ENCODE measurements around the gene SREK1. TPM values are rescaled to one million over a fixed set of nuclear protein-coding genes. Genes with fewer than 3 reads are reported as not detected.

The SREK1 gene
- total RNA-seq, 1 donor from 2014 or later: 68.2 TPM

DNA sequence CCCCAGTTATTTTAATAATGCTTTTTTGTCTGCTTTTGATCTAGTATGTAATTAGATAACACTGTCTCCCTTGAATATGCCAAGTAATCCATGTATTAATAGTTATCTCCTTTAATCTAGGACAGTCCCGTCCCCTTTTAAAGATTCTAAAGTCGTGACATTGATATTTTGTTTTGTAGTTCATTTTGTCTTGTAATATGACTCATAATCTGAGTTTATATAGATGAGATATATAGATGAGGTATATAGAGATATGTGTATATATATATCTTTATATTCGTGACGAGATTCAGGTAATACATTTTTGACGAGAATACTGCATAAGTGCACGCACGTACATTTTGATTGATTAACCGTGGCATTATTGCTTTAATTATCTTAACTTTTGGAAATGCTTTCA lies 1.6 kb downstream of the SREK1 start:
- H3K36me3 Mint-ChIP-seq (ENCODE audit: low read depth, unreplicated experiment): peaks cover 4% of the 10 kb centered on the region
- TF ChIP-seq, protein P1, sequence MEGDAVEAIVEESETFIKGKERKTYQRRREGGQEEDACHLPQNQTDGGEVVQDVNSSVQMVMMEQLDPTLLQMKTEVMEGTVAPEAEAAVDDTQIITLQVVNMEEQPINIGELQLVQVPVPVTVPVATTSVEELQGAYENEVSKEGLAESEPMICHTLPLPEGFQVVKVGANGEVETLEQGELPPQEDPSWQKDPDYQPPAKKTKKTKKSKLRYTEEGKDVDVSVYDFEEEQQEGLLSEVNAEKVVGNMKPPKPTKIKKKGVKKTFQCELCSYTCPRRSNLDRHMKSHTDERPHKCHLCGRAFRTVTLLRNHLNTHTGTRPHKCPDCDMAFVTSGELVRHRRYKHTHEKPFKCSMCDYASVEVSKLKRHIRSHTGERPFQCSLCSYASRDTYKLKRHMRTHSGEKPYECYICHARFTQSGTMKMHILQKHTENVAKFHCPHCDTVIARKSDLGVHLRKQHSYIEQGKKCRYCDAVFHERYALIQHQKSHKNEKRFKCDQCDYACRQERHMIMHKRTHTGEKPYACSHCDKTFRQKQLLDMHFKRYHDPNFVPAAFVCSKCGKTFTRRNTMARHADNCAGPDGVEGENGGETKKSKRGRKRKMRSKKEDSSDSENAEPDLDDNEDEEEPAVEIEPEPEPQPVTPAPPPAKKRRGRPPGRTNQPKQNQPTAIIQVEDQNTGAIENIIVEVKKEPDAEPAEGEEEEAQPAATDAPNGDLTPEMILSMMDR (IDR thresholded peaks at IDR 0.05; ENCODE audit: unreplicated experiment): no peak
- peaks cover 8% of the 10 kb centered on the region for H3K27me3 Mint-ChIP-seq (ENCODE audit: unreplicated experiment)
- peak overlapping the region; percentile 98 for H3K4me3 Mint-ChIP-seq (ENCODE audit: unreplicated experiment)
- no peaks in the 10 kb centered on the region for H3K9me3 Mint-ChIP-seq (ENCODE audit: unreplicated experiment)
- H3K27ac Mint-ChIP-seq (ENCODE audit: unreplicated experiment): peak overlapping the region; percentile 99
- no peak for DNase-seq (ENCODE audit: low spot score)
- H3K4me1 Mint-ChIP-seq (ENCODE audit: unreplicated experiment): peaks cover 22% of the 10 kb centered on the region

DNA sequence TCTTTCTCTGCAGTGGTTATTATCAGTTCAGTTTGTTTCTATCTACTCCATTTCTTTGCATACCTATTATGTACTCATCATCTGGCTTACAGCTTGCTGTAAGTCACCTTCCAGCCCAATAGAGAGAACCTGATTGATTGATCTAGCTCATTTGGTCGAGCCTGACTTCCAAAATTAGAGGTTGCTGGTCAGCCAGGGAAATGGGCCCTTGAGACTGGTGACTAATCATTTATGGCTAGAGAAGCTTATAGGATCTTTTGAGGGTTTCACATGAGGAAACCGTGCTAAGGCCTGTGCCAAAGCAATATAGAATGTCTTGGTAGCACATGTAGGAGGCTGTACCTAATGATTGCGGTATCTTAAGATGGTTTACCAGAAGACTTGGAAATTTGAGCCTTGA lies 5.8 kb downstream of the SREK1 start:
- peaks cover 22% of the 10 kb centered on the region for H3K4me1 Mint-ChIP-seq (ENCODE audit: unreplicated experiment)
- DNase-seq (ENCODE audit: low spot score): no peak
- no peaks in the 10 kb centered on the region for H3K9me3 Mint-ChIP-seq (ENCODE audit: unreplicated experiment)
- no peak overlapping the region for H3K4me3 Mint-ChIP-seq (ENCODE audit: unreplicated experiment)
- H3K36me3 Mint-ChIP-seq (ENCODE audit: low read depth, unreplicated experiment): peaks cover 4% of the 10 kb centered on the region
- TF ChIP-seq, protein P1 (IDR thresholded peaks at IDR 0.05; ENCODE audit: unreplicated experiment): no peak
- H3K27me3 Mint-ChIP-seq (ENCODE audit: unreplicated experiment): peaks cover 7% of the 10 kb centered on the region
- no peak overlapping the region for H3K27ac Mint-ChIP-seq (ENCODE audit: unreplicated experiment)

DNA sequence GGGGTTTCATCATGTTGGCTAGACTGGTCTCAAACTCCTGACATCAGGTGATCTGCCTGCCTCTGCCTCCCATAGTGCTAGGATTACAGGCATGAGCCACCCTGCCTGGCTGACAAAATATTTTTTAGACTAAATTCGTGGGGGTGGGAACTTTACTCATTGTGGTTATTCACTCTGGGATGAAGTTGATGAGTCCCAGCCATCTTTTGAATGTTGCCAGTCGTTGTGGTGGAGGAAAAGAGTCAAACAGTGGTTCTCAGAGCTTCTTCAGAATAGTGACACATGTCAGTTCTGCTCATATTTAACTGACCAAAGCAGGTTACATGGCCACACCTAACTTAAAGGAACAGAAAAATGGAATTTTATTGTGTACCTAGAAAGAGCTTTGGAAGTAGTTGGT lies 6.9 kb downstream of the SREK1 start:
- H3K27ac Mint-ChIP-seq (ENCODE audit: unreplicated experiment): no peak overlapping the region
- TF ChIP-seq, protein P1 (IDR thresholded peaks at IDR 0.05; ENCODE audit: unreplicated experiment): no peak
- H3K36me3 Mint-ChIP-seq (ENCODE audit: low read depth, unreplicated experiment): peaks cover 4% of the 10 kb centered on the region
- no peak for DNase-seq (ENCODE audit: low spot score)
- H3K9me3 Mint-ChIP-seq (ENCODE audit: unreplicated experiment): no peaks in the 10 kb centered on the region
- peaks cover 6% of the 10 kb centered on the region for H3K27me3 Mint-ChIP-seq (ENCODE audit: unreplicated experiment)
- peaks cover 22% of the 10 kb centered on the region for H3K4me1 Mint-ChIP-seq (ENCODE audit: unreplicated experiment)
- peak overlapping the region; percentile 0 for H3K4me3 Mint-ChIP-seq (ENCODE audit: unreplicated experiment)

DNA sequence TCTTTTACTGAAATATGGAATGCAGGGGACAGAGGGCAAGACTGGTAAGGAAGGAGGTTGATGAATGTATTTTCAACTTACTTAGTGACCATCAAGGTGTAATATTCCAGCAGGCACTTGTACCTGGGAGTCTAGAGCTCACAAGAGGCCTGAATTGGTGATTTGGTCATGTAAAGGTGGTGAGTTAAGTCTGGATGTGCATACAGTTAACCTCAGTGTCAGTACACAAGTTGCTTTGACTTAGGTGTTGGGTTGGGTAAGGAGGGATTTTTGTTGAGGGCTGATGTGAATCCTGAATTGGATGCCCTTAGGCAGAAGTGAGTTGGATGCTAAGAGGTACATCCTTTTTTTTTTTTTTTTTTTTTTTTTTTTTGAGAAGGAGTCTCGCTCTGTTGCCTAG lies 7.4 kb downstream of the SREK1 start:
- Mint-ChIP-seq H3K36me3 (ENCODE audit: low read depth, unreplicated experiment) (peaks cover 4% of the 10 kb centered on the region), H3K27me3 (ENCODE audit: unreplicated experiment) (peaks cover 6% of the 10 kb centered on the region), H3K4me1 (ENCODE audit: unreplicated experiment) (peaks cover 22% of the 10 kb centered on the region), H3K4me3 (ENCODE audit: unreplicated experiment) (peak overlapping the region; percentile 0), H3K9me3 (ENCODE audit: unreplicated experiment) (no peaks in the 10 kb centered on the region), H3K27ac (ENCODE audit: unreplicated experiment) (peak overlapping the region; percentile 48)
- TF ChIP-seq, protein P1 (IDR thresholded peaks at IDR 0.05; ENCODE audit: unreplicated experiment): no peak
- DNase-seq (ENCODE audit: low spot score): no peak

DNA sequence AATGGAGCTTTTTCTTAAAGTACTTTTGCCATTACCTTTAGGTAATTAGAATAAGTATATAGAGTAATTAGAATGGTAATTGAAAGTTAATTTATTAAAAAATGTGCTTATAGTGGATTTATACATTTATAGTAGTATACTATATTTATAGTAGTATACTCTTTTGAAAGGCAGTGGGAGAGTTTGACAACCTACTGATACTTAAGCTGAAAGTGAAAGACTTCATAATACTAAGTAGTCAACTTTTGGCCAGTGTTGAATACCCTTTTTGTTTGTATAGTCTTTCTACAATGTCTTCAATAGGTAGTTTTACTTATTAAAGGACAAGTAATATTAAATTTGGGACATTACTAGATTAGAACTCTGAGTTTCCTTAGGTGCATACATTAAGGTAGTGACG lies 12.9 kb downstream of the SREK1 start:
- Mint-ChIP-seq H3K27ac (ENCODE audit: unreplicated experiment) (no peak overlapping the region), H3K9me3 (ENCODE audit: unreplicated experiment) (no peaks in the 10 kb centered on the region), H3K27me3 (ENCODE audit: unreplicated experiment) (peaks cover 2% of the 10 kb centered on the region), H3K4me3 (ENCODE audit: unreplicated experiment) (no peak overlapping the region), H3K4me1 (ENCODE audit: unreplicated experiment) (peaks cover 3% of the 10 kb centered on the region), H3K36me3 (ENCODE audit: low read depth, unreplicated experiment) (peaks cover 9% of the 10 kb centered on the region)
- DNase-seq (ENCODE audit: low spot score): no peak
- TF ChIP-seq, protein P1 (IDR thresholded peaks at IDR 0.05; ENCODE audit: unreplicated experiment): no peak
